Fibroblast of skin of right quadriceps (primary cell): ENCODE measurements around the gene PDGFA.
A peak's percentile ranks its signal among the peaks of the same experiment; 100 is the strongest.

Experiments used
- DNase-seq: peaks from one replicate; pipeline ENCODE4 v3.0.0-alpha.2; 2013

Gene PDGFA

GRCh38 chr7:485188-486081 lies 34.2 kb downstream of the PDGFA start:
- DNase-seq, result no peak

GRCh38 chr7:484356-485101 lies 35.1 kb downstream of the PDGFA start:
- no peak for DNase-seq

DNA sequence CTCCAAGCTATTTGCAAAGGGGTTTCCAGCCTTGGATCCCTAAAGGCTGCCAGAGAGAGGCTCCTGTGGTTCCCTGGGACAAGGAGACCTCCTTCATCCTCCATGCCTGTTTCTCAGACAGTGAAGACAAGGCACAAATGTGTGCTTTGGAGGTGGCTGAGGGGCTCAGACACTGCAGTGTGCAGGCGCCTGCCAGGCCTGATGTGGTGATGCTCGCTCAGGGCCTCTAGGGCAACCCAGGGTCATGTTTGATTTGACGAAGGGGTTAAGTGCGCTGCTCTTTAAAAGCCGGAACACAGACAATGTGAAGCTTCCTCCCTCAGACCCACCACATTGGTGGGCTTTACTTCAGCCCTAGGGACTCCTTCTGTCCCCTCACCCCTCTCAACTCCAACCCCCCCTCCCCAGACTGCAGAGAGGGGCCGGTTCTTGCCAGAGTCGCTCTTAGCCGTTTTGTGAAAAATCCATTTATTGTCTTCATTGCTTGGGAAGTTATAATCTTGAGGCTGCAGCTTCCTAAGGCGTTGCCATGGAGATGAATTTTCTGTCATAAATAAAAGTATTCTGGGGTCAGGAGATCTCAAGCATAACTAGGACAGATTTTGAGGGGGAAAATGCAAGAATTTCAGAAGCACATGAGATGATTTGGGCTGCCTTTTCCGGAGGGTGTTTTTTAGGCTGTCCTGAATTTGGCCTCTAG lies 35.8 kb downstream of the PDGFA start:
- no peak for DNase-seq

- no peak for DNase-seq
Observed at GRCh38 chr7:482521-483083, 37.0 kb downstream of the PDGFA start.

DNA sequence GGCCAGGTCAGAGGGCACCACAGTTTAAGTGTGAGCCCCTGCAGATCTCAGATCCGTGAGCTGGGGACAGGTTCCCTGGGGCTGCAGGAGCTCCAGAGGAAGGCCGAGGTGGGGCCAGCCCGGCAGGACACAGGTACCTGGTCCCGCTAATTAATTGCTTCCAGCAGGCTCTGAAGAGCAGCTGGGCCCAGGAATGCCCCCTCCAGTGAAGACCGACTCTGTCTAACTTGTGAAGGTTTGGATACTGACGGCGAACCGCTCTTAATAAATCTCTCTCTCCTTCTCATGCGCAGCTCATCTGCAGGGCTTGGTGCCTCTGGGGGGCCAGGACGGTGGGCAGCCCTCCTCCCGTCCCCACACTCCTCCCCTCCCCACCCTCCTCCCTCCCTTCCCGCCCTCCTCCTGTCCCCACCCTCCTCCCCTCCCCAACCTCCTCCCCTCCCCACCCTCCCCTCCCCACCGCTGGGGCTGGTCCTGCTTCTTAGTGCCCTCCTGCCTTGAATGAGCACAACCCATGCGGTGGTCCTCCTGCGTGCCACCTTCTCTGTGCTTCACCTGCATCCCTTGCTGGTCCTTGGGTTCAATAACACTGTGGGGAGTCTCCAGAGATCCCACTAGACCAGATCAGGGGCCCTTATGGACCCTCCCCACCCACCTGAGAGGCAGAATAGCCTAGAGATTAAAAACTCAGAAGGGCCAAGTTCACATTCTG lies 38.3 kb downstream of the PDGFA start:
- DNase-seq, result no peak

DNA sequence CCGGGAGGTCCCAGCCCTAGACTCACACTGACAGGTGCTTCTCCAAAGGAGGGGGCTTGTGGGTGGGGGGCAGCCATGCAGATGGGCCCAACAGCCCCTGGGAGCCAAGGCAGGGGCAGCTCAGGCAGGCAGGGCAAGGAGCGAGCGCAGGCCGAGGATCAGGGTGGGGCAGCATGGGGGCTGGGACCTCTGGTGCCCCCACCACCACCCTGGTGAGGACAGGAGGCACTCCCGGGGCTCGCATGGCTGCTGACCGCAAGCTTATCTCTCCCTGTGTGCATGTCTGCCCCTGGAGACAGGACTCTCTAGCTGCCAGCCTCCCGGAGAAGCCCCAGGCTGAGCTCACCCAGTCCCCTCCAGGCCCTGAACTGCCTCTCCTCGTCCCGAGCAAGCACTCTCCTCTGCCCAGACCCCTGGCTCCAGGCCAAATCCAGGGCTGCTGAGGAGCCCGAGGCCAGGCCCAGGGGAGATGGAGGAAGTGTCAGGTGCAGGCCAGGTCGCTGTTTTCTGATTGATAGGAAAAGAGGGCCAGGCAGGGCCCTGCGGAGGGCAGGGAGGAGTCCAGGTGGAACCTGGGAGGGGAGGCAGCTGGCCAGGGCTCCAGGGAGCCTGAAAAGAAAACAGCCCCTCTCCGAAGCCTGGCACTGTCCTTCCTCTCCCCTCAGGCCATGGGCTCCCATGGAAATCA lies 39.0 kb downstream of the PDGFA start:
- no peak for DNase-seq

DNA sequence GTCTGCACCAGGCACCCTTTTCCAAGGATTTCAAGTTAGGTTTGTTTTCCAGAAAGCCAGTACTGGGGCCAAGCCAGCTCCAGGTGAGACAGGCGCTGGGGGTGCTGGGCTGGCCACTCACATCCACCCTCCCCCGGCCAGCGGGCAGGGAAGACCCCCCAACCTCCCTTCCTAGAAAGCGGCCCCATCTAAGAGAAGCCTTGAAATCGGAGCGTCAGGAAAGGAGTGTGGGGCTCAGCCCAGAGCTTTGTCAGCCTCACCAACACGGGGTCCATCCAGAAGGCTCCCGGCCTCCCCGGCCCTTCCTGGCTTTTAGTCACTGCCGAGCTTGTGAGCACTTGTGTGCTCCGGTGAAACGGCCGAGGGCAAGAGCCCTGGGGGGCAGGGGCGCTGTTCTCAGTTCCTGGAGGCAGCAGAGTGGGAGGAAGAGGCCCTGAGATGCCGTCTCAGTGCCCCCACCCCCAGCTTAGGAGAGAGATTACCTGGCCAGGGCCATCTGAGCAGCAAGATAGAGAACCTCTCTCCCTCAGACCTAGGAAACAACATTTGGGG lies 39.6 kb downstream of the PDGFA start:
- DNase-seq, result no peak

GRCh38 chr7:479115-479947 lies 40.3 kb downstream of the PDGFA start:
- no peak for DNase-seq

- no peak for DNase-seq
Observed at GRCh38 chr7:477626-478220, 41.9 kb downstream of the PDGFA start.

DNA sequence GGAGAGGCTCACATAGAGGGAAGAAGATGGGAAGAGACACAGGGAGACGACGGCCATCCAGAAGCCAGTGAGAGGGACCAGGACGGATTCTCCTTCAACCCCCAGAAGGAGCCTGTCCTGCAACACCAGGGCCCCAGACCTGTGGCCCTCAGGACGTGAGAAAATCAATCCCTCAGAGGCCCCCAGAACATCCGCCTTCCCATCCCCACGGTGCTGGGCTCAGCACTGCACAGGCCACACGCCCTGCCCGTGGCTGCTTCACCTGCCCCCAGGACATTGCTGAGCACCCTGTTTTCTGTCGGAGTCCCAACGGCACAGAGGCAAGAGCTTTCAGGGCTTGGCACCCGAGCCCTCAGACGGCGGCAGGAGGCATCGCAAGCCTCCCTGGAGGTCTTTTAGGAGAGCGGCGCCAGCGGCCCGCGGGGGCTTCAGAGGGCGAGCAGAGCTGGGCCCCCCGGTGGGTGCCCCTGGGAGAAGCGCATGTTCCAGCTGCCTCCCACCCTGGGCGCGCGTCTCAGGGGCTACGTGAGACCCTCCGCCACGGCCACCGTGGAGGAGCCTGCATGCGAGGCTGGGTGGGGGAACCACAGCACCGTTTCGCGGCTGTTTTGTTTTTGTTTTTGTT lies 42.8 kb downstream of the PDGFA start:
- no peak for DNase-seq

GRCh38 chr7:475951-476441 lies 43.6 kb downstream of the PDGFA start:
- DNase-seq, result no peak

- no peak for DNase-seq
Observed at GRCh38 chr7:475425-475728, 44.3 kb downstream of the PDGFA start.

GRCh38 chr7:474605-475424 lies 44.8 kb downstream of the PDGFA start:
- no peak for DNase-seq

DNA sequence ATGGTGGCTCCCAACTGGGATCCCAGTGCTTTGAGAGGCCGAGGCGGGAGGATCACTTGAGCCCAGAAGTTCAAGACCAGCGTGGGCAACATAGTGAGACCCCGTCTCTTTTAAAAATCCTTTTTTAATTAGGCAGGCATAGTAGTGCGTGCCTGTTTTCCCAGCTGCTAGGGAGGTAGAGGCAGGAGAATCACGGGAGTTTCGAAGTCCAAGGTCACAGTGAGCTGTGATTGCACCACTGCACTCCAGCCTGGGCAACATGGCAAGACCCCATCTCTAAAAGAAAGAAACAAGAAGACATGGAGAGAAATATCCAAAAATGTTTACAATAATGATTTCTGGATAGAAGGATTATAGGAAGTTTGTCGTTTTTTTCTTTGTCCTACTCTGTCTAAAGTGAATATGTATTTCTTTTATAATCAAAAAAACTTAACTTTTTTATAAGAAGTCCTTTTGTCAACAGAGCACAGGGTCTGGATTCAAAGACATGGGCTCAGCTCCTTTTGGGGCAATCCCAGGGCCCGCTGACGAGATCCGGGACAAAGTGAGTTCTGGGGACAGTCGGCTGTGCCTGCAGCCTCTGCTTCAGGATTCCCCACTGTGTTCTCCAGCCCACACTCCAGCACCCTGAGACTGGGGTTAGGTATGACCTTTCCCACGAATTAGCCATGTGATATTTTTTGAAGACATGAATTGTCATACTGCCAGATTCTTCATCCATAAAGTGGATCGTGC lies 45.6 kb downstream of the PDGFA start:
- no peak for DNase-seq

DNA sequence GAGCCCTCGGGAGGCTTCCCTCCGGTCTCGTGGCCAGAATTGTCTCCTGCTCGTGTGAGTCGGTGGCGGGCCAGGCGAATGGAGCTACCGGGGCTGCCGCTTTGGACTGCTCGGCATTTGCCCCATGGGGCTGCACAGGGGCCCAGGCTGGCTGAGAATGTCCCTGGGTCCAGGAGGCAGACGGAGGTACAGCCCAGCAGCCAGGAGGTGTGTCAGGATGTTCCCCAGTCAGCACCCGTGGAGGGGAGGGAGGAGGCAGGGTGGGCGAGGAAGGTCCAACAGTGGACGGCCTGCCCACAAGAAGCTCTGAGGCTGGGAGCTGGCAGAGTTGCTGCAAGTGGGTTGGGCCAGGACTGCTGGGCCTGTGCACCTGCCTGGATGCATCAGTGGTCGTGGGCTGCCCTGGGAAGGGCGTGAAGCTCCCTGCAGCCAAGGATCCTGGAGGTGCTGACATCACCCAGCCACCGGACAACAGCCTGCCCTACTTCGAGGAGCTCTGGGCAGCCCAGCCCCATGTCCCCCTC lies 46.4 kb downstream of the PDGFA start:
- no peak for DNase-seq

GRCh38 chr7:472640-472957 lies 47.0 kb downstream of the PDGFA start:
- DNase-seq, result no peak

- DNase-seq, result peak; percentile 74
Observed at GRCh38 chr7:471866-472639, 47.6 kb downstream of the PDGFA start.
